GM03348 (cell line): Measurements from ENCODE around the gene REELD1.

Experiments
- DNase-seq: peaks from one replicate; pipeline ENCODE4 v3.0.0; 2012; ENCODE audit warnings: low spot score

Gene REELD1

DNA sequence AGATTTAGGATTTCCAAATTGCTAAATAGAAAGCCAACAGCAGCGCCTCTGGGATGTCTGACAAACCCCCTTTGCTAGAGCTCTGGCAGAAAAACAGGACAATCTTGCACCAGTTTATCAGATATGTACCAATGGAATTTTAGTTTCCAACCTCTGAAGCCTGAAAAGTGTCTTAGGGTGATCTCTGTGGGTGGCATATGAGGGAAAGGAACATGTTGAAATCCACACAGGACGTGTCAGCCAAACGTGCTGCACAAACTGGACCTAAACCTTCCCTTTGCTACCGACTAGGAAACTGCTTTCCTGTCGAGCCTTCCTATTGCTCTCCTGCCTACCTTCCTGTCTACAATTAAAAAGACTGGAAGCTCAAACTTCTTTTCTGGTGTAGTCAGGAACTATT, 53.5 kb downstream of the REELD1 start:
- DNase-seq, result no peak

DNA sequence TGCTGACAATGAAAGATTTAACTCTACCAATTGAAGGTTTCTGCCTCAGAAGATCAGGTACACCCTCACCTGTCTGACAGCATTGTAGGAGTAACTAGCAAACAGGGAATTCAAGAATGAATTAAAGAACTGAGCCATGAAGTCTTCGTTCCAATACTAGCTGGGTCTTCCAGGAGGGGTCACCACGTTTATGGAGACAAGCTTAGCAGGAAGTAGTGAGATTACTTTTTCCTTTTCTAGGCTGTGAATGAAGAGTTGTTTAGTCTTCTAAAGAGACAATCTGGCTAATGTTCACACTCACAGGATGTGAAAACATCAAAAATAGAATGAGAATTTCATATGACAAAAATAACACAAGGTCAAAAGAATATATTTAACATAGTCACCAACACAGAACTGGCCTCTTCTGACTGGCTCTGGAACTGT, 54.9 kb downstream of the REELD1 start:
- DNase-seq, result no peak

DNA sequence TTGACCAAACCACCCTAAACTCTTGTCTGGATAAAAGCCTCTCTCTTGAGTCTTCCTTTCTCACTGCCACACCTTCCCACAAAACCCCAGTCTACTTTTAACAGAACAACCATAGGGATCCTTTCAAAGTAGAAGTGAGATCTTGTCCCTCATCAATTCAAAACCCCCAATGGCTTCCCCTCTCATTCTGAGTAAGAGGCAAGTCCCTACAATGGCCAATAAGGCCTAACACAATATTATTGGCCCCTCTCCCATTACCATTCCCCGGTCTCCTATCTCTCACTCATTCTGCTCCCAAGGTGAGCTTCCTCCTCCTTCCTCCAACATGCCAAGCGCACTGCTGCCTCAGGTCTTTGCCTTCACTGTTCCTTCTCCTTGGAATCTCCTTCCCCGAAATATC, 57.1 kb downstream of the REELD1 start:
- no peak for DNase-seq

DNA sequence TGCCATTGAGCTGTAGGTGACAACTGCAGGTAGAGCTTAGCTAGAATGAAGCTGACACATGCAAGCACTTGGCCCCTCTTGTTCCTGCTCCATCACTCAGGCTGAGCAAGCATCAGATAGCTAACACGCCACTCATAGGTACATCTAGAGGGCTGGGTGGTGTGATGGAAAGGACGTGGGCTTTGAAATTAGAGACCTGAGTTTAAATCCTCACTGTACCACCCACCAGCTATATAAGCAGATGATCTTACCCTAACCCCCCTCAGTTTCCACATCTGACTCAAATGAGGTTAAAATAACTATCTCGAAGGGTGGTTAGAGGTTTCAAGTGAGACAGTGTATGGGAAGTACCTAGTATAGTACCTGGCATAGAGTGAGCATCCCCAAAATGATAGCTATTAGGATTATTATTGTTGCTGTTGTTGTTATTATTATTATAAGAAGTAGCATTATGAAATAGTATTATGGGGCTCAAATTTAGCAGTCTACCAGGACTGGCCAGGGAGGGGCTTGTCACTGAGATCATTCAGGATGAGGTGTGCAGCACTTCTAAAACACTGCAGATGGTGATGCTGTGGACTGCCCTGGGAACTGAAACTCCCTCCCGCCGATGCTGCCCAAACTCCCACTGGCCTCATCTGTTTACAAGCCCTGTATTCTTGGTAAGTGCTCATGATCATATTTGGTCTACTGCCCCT, 59.0 kb downstream of the REELD1 start:
- no peak for DNase-seq

DNA sequence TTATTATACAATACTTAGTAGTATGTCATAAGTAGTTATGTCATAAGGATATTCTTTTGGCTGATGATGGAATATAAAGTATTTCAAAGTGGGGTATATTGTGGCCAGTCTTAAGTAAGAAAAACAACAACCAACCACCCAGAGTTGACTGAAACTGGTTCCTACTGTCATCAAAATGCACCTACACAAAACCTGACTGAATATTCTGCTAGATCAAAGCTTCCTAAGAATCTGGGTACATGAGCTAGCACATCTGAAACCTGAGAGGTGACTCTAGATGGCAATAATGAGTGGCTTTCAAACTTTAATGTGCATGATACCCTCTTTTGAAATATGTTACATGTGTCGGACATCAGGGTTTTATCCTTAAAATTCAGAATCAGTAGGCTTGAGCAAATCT, 60.4 kb downstream of the REELD1 start:
- DNase-seq, result no peak

DNA sequence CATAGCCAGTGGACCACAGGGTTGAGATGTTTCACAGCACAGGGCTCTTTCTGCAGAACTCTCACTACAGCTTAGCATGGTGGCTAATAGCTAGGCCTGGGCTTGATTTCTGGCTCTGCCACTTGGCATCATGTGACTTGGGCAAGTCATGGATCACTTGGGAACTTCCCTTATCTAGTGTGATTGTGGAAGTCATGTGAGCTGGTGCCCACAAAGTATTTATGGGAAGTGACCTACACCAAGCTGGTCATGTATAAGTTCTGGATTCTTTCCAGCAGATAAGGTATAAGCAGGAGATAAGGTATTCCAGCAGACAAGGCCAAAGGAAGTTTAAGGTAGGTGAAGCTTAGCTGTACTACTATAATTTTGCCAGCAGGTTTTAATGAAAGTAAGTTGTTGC, 61.0 kb downstream of the REELD1 start:
- DNase-seq, result no peak

DNA sequence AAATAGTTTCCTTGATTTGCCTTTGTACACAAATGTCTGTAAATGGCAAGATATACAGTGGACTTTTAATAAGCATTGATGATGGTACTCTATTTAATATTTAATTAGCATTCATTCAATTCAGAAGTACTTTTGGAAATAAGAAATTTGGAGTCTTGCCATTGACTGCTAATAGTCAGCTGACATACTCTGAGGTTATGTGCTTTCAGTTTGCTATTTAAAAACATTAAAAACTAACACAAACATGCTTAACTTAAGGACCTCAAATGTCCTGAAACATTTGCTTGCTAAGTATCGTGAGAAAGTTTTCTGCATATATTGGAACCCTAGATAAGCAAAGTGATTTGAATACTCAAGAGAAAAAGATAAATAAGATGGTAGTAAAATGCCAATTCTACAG, 64.6 kb downstream of the REELD1 start:
- DNase-seq, result no peak
